GM10847 (cell line): ENCODE data around the gene DNAJC2.

Source experiments
- POLR2A ChIP-seq: IDR thresholded peaks from 2 replicates; pipeline ENCODE4 v1.6.1; 2011; ENCODE audit not compliant: insufficient read length; ENCODE audit errors: extremely low read depth

DNAJC2 gene

DNA sequence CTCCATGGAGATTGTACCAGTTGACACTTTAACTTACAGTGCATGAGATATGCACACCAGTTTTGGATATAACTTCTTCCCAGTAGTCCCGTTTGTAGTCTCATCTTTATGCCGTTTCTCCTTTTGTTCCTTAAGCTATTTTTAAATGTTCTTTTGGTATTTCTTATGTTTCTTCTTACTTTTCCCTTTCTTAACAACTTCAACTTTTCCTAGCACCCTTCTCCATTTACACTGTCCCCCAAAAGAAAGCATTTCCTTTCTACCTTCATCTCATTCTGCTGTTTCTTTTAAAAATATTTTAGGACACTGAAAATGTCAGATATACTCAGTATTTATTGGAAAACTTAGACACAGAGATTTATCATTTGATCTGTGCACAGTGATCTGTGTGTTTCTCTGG is 4.4 kb upstream of the DNAJC2 start:
- no peak for TF ChIP-seq POLR2A

DNA sequence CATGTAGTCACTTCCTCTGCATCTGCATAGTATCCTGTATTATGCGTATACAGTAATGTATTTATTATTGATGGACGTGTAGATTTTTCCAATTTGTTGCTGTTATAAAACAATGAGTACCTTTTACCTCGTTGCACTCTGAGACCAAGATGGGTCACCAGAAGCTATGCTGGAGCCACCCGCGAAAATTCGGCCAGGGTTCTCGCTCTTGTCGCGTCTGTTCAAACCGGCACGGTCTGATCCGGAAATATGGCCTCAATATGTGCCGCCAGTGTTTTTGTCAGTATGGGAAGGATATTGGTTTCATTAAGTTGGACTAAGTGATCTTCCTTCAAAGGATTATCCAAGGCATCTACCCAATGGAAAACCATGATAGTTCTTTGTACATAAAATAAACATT is 3.9 kb upstream of the DNAJC2 start:
- TF ChIP-seq POLR2A: no peak

DNA sequence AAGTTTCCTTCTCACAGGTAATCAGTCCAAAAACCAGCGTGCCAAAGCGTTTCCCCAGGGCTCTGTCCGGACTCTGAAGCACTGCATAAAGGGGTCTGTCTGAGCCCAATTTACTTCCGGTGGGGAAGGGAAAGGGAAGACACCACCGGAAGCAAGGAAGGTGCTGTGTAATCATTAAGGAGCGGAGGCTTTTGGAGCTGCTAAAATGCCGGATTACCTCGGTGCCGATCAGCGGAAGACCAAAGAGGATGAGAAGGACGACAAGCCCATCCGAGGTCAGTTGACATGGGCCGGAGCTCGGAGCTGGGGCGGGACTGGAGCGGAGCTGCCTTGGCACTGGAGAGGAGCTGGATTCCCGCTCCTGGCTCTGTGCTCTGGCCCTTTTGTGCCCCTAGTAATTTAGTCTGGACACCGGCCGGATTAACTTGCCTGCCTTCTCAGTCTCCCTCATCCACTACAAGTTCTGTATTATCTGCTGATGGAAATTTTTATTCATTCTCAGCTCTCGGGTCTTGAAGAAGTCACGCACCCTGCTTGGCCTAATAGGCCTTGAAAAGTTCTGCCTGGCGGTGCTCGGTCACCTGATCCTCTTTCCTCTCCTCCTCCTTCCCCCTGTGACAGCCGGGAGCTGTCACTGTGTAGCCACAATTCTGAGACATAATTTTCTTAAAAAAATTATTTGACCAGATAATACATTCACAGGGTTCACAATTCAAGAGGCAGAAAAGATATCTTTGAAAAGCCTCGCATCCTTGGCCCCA is 3.1 kb upstream of the DNAJC2 start, which contains the start of gene PSMC2:
TSS of gene PSMC2 (plus strand) at position 137 of the 761 bp plus-strand sequence. CDS start at position 206, 69 bp downstream.
- no peak for TF ChIP-seq POLR2A

DNA sequence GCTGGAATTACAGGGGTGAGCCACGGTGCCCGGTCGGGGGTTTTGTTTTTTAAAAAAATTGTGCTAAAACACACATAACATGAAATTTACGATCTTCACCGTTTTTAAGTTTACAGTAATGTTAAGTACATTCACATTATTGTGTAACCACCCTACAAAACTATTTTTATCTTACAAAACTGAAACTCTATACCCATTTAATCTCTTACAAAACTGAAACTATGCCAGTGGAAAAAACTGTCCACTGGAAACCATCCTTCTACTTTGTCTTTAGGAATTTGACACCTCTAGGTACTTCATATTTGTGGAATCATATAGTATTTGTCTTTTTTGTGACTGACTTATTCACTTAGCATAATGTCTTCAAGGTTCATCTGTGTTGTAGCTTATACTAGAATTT is 1.8 kb upstream of the DNAJC2 start:
- TF ChIP-seq POLR2A: no peak

DNA sequence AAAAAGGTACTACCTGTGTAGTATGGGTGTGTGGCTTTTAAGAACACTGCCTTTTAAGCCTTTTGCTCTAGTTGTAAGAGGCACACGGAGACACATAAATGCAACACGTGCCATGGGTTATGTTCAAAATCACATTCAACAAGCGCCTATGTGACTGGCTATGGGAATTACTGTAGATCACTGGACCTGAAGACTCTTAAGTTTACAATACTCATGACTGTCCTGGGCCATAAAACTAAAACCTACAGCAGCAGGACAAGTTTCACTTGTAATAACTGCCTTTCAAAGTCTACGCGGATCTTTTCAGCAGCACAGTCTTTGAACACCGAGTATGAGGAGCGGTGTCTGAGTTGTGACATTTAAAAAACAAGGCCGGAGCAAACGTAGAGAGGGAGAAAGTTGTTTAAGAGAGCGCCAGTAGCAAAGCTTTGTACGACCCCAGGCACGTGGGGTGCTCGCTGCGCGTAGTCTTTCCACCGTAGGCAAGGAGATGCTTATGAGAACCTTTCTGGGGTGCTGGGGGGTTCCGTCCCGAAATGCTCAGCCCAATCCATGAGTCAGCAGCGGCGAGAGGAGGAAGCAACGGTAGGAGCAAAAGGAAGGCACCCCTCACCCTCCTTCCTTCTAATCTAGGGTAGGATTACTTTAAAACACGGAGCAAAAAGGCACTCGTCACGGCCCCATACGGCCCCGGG is 662 bp downstream of the DNAJC2 start:
- TF ChIP-seq POLR2A: no peak

DNA sequence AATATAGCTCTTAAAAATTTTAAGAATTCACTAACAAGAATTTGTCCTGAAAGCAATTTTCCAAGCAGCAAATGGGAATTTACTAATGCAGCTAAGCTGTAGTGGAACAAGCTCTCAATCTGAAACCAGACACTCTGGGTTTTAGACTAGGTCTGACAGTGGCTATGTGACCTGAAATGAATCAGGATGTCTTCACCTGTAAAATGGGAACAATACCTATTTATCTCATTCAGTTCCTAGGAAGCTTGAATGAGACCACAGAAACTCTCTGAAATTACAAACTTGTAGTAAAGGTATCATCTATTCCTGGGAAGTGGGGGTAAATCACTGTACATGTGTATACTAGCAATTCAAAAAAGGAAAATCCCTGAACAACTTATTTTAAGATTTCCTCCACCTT is 1.2 kb downstream of the DNAJC2 start:
- TF ChIP-seq POLR2A: no peak

DNA sequence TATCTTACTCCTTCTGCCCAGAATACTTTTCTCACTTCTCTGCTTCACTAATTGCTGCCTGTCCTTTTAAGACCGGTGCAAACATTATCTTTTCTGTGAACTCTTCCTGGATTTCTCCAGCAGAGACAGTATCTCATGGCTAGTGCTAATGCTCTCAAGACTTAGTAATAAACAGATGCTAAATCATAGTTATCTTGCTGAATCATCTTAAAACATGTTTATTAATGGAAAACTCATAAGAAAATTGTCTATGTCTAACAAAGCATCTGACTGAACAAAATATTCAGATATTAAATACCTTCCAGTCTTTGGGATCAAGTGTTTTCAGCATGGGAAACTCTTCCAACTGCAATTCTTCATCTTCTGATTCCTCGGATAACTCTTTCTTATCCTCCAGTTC is 3.1 kb downstream of the DNAJC2 start:
- TF ChIP-seq POLR2A: no peak

DNA sequence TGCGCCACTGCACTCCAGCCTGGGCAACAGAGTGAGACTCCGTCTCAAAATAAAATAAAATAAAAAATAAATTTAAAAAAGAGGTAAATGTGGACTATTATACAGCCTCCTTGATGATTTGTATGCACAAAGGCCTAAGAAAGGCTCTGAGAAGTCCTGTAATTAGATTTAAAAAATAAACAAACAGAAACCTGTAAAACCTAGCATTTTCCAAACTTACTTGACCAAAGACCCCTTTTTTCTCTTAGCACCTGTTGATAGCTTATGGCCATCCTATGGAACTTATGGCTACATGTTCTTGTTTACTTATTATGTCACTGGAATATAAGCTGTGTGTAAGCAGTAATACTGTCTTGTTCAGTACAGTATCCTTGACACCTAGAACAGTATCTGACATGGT is 5.7 kb downstream of the DNAJC2 start:
- no peak for TF ChIP-seq POLR2A

DNA sequence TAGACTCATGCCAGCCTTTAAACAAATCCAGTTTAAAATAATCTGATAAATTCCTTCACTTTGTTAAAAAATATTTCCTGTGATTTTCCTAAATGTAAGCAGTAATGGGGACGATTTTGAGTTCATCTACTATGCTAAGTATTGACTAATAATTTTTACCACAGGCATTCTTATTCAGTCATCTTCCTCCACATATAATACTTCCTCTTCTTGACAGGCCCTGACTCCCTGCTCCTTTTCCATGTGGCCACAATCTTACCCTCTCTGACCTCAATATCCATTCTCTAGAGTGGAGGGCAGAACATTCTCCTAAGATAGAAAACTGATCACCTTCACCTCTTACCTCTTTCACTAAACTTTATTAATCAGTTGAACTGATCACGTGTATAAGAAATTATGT is 7.8 kb downstream of the DNAJC2 start:
- no peak for TF ChIP-seq POLR2A

DNA sequence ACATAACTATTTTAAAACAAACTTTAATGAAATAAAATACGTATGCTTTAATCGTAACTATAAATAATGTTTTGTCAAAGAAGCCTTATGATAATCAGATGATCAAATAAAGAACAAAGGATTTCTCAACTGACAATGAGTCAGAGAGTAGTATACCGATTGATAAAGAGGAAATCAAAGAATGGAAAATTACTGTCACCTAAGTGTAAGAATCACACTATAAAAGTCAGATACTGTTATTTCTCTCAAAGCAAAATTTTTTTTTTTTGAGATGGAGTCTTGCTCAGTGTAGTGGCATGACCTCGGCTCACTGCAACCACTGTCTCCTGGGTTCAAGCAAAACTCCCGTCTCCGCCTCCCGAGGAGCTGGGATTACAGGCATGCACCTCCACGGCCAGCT is 18.8 kb downstream of the DNAJC2 start:
- no peak for TF ChIP-seq POLR2A

DNA sequence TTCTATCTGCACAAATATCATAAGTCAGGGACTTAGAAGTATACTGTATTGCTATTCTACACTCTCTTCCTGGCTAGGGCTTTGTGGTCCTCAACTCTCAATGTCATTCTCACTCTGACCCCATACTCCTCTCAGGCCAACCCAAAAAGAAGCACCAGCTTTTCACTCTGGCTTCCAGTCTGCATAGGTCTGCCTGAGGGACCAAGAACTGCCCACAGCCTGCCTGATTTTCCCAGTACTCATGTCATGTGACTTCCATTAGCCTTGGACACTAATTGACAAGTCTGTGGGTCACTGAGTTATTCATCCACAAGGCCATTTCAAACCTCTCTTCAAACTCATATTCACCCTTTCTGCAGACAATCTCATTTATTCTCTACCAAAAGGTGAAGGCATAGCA is 27.6 kb downstream of the DNAJC2 start:
- no peak for TF ChIP-seq POLR2A

DNA sequence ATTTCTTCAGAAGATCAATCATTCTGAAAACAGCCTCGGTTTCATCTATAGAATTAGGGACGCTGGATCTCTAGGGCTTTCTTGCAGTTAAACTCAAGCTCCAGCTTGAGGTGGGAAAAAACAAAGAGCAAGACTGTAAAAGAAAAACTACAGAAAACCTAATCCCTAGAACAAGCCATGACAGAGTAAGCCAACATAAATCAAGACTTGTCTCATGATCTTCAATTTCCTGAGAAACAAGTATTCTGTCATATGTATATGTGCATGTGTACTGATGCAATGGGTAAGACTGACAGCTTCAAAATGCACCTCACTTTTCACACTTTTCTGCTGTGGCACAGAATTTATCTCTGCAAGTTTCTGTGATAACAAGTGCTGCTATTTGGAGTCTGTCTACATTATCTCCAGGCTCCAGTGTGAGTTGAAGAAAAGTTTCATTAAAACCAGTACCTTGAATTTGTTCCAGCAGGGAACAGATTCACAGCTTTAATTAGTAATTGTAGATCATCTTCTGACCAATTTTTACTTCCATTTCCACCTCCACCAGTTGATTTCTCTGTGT is 28.1 kb downstream of the DNAJC2 start:
- no peak for TF ChIP-seq POLR2A

DNA sequence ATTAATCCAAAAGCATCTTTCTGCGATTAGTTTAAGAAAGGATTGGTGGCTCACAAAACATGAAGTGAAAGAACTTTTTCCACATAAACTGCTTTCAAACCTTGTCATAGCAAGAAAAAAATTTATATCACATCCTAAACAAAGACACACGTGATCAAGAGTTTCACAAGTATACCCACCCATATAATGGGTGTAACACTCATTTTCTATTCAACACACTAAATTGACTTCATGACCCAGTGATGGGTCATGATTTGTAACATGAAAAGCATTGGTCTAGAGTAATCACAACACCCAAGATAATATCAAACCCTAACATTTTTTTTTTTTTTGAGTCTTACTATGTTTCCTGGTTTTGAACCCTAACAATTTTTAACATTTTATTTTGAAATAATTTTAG is 29.7 kb downstream of the DNAJC2 start:
- no peak for TF ChIP-seq POLR2A

DNA sequence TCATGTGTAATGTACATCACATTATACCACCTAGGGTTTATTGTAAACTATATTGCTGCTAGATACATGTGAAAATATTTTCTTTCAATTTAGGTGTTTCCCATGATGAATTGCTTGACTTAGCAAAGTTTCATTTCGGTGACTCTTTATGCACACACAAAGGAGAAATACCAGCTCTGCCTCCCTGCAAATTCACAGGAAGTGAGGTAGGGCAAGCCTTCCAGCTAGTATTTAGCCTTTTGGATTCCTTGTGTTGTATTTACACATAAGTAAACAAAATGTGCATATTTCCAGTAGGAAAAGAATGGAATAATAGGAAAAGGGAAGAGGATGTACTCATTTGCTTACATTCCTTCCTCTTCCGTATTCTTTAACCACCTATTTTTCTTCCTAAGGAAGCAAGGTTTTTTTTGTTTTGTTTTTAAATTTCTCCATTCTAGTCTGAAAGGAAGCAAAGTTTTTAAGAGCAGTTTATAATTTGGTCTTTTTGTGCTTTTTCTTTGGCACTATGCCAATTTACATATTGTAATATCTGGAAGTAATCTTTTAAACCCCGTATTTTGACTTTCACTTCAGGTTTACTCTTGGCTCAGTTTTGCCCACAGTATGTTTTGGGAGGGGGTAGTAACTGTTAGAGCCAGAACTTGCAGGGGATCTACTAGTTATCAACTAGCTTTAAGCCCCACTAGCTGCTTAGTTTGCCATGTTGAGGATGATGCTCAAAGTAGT is 36.9 kb downstream of the DNAJC2 start:
- TF ChIP-seq POLR2A: no peak

DNA sequence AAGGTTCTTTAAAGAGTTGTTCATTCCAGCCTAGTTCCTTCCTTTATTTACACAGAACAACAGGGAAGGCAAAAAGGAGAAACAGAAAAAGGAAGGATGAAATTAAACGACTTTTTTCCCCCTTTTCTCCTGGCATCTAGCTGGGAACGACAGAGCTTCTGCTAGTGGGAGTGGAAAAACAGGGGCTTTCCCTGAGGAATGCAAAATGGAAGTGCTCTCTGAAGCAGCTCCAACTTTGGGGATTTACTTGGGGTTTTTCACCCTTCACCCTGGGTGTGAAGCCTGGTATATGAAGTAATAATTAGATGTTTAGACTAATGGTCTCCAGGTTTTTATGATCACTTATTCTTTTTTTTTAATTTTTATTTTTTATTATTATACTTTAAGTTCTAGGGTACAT is 43.1 kb downstream of the DNAJC2 start:
- TF ChIP-seq POLR2A: no peak

DNA sequence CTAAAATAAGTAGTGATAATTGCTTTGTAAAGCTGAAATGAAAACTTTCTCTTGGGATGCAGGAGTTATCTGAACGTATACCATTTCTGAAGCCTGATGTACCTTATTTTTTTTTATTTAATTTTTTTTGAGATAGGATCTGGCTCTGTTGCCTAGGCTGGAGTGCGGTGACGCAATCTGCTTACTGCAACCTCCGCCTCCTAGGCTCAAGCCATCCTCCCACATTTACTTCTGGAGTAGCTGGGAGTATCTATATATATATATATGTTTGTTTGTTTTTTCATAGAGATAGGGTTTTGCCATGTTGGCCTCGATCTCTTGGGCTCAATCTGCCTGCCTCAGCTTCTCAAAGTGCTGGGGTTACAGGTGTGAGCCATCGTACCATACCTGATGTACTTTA is 44.9 kb downstream of the DNAJC2 start:
- no peak for TF ChIP-seq POLR2A
